Astrocyte (in vitro differentiated cells and primary cell): ENCODE measurements around the gene KIF2A.

ENCODE experiments used
- EZH2 ChIP-seq: IDR thresholded peaks from 2 replicates; pipeline ENCODE4 v1.6.1; 2012; ENCODE audit warnings: mild to moderate bottlenecking, low read length, inconsistent platforms; ENCODE audit not compliant: insufficient read depth
- TF ChIP-seq, protein P1 (sequence below): IDR thresholded peaks from 2 replicates; pipeline ENCODE4 v1.5.1; 2011; ENCODE audit warnings: low read depth, mild to moderate bottlenecking, inconsistent platforms, low read length, moderate library complexity; ENCODE audit not compliant: insufficient read depth

DNA sequence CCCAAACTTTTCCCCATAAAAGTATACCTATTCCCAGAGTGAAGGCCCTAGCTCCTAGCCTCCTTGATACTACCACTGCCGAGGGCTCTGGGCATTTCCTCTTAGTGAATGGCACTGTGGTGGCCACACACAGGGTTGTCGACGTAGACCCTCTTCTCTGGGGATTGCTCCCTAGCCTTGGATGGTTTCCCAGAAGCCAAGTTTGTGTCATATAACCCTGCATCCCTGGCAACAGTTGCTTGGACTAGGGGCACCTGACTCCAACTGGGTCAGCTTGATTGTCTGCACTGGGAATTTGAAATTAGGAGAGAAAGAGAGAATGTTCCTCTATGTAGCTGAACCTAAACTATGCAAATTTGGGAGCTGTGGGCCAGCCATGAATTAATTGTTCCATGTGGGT is 32.3 kb upstream of the KIF2A start:
- TF ChIP-seq, protein P1, sequence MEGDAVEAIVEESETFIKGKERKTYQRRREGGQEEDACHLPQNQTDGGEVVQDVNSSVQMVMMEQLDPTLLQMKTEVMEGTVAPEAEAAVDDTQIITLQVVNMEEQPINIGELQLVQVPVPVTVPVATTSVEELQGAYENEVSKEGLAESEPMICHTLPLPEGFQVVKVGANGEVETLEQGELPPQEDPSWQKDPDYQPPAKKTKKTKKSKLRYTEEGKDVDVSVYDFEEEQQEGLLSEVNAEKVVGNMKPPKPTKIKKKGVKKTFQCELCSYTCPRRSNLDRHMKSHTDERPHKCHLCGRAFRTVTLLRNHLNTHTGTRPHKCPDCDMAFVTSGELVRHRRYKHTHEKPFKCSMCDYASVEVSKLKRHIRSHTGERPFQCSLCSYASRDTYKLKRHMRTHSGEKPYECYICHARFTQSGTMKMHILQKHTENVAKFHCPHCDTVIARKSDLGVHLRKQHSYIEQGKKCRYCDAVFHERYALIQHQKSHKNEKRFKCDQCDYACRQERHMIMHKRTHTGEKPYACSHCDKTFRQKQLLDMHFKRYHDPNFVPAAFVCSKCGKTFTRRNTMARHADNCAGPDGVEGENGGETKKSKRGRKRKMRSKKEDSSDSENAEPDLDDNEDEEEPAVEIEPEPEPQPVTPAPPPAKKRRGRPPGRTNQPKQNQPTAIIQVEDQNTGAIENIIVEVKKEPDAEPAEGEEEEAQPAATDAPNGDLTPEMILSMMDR: no peak
- no peak for TF ChIP-seq EZH2
